ENCODE results near the gene FERMT3. TPM values are rescaled to one million over a fixed set of nuclear protein-coding genes. Genes with fewer than 3 reads are reported as not detected.

FERMT3 gene
- total RNA-seq, 1 experiment from 2014 or later: 10.6 TPM

GRCh38 chr11:64209563-64209843 lies 3.0 kb downstream of the FERMT3 start:
- Histone ChIP-seq H3K9me3 (ENCODE audit: control insufficient read depth, low read depth, low read length) (no peaks in the 10 kb centered on the region), H4K91ac (ENCODE audit: insufficient read length, low read depth, low read length) (no peak overlapping the region), H2BK12ac (ENCODE audit: insufficient read length, low read depth, low read length) (no peak overlapping the region), H2AK5ac (ENCODE audit: insufficient read length, low read length) (no peak overlapping the region), H3K79me1 (ENCODE audit: insufficient read depth, low read depth, low read length, poor library complexity, severe bottlenecking) (no peaks in the 10 kb centered on the region), H3K18ac (ENCODE audit: insufficient read length, low read depth, low read length) (no peak overlapping the region), H3K4ac (ENCODE audit: low read depth, low read length) (no peak overlapping the region), H2BK5ac (ENCODE audit: insufficient read length, low read length) (no peak overlapping the region), H3K56ac (ENCODE audit: insufficient read length, low read depth, low read length) (no peak overlapping the region), H2BK15ac (ENCODE audit: low read depth, low read length) (no peak overlapping the region), H2BK20ac (ENCODE audit: low read depth, low read length, poor library complexity, severe bottlenecking) (no peak overlapping the region), H3K23ac (ENCODE audit: insufficient read length, low read depth, low read length) (no peak overlapping the region), H4K8ac (replicated peaks; ENCODE audit: insufficient read length, low read depth, low read length) (no peak overlapping the region), H4K20me1 (ENCODE audit: control insufficient read depth, insufficient read depth, insufficient read length) (no peaks in the 10 kb centered on the region), H2AFZ (ENCODE audit: low read length) (no peak overlapping the region), H4K5ac (ENCODE audit: insufficient read length, low read depth, low read length) (no peak overlapping the region), H3K79me2 (ENCODE audit: insufficient read depth, low read length) (no peaks in the 10 kb centered on the region), H3K27me3 (ENCODE audit: insufficient read depth, low read length) (no peaks in the 10 kb centered on the region), H3K14ac (ENCODE audit: insufficient read depth, low read length) (no peak overlapping the region), H3K27ac (ENCODE audit: insufficient read length, low read depth, low read length) (no peak overlapping the region), H3K9ac (ENCODE audit: extremely low read depth, insufficient read length, low read length) (no peak overlapping the region), H3T11ph (ENCODE audit: low read length) (no peak overlapping the region), H3K4me1 (ENCODE audit: insufficient read depth, low read length) (no peaks in the 10 kb centered on the region), H3K4me2 (ENCODE audit: insufficient read depth, insufficient read length, low read length) (no peak overlapping the region), H2BK120ac (ENCODE audit: low read depth, low read length, poor library complexity, severe bottlenecking) (no peak overlapping the region), H3K23me2 (ENCODE audit: insufficient read length, low read depth, low read length, poor library complexity, severe bottlenecking) (no peaks in the 10 kb centered on the region)
- H3K4me3 Mint-ChIP-seq: no peak overlapping the region
- no peaks in the 10 kb centered on the region for H3K9me3 Mint-ChIP-seq
- no CpG with 5 or more reads among the region's 8 CpGs for WGBS (ENCODE audit: extremely low coverage, insufficient read length, low lambda C conversion rate)
- H3K27ac Mint-ChIP-seq: peak overlapping the region in 2 of 3 experiments; percentile 62 to 92; a peak in 2 of 7 replicates
- DNase-seq: no peak
- H3K36me3 Mint-ChIP-seq (ENCODE audit: insufficient read depth in 1 of 3, low read depth in 3 of 3): peaks cover 6 to 52% (median 40%) of the 10 kb centered on the region in 3 experiments
- no peak for TF ChIP-seq CTCF (conservative IDR thresholded peaks at IDR 0.05)
- peaks cover 2 to 3% of the 10 kb centered on the region in 2 experiments; a peak in 3 of 4 replicates for H3K4me1 Mint-ChIP-seq
- H3K27me3 Mint-ChIP-seq (ENCODE audit: low read depth): no peaks in the 10 kb centered on the region
